Non-pigmented ciliary epithelial cell (primary cell): ENCODE data around the gene CLDN9.

ENCODE experiments used
- DNase-seq: peaks from one replicate; pipeline ENCODE4 v3.0.0-alpha.2; 2010; ENCODE audit warnings: low read depth

Gene CLDN9

DNA sequence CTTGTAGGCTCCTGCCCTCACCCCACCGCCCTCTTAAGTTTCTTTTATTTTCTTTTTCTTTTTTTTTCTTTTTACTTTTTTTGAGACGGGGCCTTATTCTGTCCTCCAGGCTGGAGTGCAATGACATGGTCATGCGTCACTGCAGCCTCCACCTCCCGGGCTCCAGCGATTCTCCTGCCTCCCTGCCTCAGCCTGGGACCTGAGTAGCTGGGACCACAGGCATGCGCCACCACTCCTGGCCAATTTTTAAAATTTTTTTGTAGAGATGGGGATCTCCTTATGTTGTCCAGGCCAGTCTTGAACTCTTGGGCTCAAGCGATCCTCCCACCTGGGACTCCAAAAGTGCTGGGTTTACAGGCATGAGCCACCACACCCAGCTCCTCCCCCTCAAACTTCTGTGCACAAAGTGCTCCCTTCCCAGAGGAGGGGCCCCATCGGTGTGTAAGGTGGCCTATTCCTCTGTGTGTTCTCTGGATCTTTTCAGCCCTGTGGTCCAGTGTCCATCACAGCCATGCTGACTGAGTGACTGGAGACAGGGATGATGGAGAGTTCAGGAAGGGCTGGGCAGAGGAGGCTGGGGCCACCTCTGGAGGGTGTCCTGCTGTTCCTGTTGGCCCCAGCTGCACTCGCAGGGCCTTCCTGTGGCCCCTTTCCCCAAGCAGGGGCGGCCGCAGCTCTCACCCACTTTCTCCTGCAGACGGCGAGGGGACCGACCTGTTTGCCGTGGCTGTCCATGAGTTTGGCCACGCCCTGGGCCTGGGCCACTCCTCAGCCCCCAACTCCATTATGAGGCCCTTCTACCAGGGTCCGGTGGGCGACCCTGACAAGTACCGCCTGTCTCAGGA lies 43.8 kb downstream of the CLDN9 start:
- no peak for DNase-seq

GRCh38 chr16:3057181-3058138 lies 44.7 kb downstream of the CLDN9 start:
- DNase-seq, result no peak

GRCh38 chr16:3058139-3059030 lies 45.7 kb downstream of the CLDN9 start:
- no peak for DNase-seq

- DNase-seq, result no peak
These were observed 46.5 kb downstream of the CLDN9 start for GRCh38 chr16:3059041-3059722.

- no peak for DNase-seq
These were observed 47.1 kb downstream of the CLDN9 start for GRCh38 chr16:3059723-3060242.

- DNase-seq, result no peak
These were observed 47.8 kb downstream of the CLDN9 start for GRCh38 chr16:3060339-3061127.

DNA sequence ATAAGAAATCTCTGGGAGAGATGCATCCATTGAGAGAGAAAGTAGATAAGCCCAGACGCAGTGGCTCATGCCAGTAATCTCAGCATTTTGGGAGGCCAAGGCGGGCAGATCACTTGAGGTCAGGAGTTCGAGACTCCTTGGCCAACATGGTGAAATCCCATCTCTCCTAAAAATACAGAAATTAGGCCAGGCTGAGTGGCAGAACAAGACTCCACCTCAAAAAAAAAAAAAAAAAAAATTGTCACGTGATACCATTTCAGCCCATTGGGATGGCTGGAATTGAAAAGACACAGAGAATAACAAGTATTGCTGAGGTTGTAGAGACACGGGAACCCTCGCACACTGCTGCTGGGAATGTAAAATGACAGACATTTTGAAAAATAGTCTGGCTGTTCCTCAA lies 49.8 kb downstream of the CLDN9 start:
- no peak for DNase-seq

- DNase-seq, result no peak
These were observed 51.1 kb downstream of the CLDN9 start for GRCh38 chr16:3063625-3064386.
